HG03095 (cell line): ENCODE data around the gene CD8B2.
"Not testable (repeated sequence)": the region's sequence is repeated elsewhere in the genome, so short reads cannot be mapped to it uniquely, and the experiment has no call there.

ENCODE experiments used
- ATAC-seq: cut with Tn5 transposase; IDR thresholded peaks from one replicate; pipeline ENCODE4 v1.9.1; 2021; ENCODE audit warnings: moderate library complexity; ENCODE audit not compliant: unreplicated experiment

CD8B2 gene

DNA sequence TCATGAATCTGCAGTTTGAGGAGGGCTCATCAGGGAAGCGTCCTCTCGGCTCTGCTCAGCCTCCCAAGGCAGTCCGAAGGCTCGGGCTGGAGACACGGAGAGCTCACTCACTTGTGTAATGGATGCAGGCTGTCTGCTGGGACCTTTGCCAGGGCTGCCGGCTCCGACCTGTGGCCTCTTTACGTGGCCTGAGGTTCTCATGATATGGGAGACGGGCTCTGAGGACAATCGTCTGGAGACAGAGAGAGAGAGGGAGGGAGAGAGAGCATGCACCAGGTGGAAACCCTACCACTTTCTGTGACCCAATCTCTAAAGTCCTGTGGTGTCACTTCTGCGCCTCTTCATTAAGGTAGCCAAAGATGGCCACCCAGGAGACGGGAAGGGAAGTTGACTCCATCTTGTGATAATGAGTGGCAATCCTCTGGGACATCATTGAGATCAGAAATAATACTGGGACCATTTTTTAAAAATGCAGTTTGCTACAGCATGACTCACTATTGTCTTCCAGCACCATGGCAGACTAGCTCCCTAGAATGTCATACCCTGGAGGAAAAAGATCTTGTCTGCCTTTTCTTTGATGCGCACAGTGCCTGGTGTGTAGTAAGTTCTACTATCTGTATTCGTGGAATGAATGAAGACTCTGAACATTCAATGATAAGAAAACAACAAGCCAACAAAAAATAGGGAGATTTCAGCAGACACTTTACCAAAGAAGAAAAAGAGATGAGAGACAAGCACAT is 60.2 kb downstream of the CD8B2 start:
- ATAC-seq = no peak

DNA sequence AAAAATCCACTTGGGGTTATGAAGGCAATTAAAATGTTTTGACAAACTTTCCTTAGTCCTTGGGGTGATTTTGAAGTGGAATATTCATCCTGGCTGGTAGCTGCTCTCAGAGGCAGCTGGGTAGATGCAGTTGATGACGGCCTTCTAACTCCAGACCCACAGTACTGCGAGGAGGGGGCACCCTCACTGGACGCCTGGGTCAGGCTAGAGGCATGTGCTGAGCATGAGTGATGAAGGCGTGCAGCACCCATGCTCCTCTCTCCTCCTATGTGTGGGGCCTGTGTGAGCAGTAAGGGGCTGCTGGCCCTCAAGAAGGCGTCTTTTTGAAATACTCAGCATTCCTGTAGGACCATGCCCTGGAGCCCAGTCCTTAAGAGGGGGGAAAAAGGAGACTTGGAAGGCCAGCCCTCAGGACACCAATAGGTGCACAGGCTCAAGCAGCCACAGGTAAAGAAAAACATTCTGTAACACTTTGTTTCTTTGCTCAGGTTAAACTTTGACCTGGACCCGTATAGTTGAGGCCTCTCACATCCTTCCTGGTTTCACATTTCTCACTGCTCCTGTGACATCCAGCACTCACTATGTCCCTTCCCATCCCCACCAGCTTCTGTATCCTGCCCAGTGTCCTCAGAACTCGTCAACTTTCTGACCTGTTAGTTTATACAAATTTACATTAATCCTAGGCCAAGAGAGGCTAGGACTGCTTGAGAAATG is 64.4 kb downstream of the CD8B2 start:
- no peak for ATAC-seq

DNA sequence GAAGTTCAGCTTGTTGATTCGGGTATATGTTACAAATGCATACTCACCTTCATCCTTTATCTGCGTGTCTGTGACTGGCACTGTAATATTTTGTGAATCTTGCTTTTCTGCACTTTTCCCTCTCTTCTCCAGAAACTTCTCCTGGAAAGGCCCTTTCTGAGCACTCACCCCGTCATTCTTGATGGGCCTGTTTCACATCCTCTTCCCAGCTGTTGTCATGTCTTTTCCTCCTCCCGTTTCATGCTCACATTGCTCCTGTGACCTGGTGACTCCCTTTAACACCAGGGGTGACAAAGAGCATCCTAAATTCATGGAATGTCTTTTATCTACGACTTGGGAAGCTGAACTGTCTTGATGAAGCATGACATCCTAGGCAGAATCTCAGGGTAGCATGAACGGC is 65.8 kb downstream of the CD8B2 start:
- ATAC-seq = no peak

DNA sequence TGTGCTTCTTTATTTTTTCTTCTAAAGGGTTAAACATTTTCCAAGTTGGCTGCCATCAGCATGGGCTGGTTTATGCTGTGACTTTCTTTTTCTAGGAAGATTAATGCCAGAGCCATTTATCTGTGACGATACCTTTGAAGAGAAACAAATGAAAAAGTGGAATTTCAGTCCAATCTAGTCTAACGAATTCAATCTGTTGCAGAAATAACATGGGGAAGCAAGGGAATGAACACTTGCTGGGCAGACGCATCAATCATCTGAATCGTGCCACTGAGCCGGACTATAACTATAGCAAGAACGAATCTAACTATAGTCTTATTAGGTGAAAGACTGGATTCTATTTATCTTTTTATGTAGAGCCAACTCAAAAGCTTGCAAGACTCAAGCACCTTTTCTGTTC is 66.2 kb downstream of the CD8B2 start:
- ATAC-seq = no peak

DNA sequence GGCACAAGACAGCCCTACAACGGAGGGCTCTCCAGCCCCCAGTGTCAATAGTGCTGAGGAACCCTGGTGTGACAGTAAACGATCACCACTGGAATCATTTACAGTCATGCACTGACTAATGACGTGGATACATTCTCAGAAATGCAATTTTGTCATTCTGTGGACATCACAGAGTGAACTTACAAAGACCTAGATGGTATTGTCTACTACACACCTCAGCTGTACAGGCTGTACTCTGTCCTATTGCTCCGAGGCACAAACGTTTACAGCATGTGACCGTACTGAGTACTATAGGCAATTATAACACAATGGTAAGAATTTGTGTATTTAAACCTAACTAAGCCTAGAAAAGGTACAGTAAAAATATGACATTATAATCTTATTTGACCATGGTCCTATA is 67.2 kb downstream of the CD8B2 start:
- ATAC-seq = no peak

DNA sequence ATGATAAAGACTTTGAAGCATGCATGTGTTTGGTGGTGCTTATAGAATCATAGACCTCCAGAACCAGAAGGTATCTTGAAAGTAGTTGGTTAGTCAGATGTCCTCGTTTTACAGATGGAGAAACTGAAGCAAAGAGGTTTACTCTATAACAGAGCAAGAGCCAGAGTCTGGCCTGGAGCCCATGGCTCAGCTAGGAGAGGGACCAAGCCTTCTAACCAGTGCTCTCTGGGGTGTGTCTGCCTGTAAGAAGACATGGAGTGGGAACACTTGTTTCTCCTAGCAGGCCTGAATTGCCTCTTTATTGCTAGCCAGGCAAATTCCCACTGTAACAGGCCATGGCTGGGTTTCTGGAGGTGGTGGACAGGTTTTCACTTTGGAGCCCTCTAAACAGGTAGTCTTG is 67.9 kb downstream of the CD8B2 start:
- ATAC-seq = no peak

DNA sequence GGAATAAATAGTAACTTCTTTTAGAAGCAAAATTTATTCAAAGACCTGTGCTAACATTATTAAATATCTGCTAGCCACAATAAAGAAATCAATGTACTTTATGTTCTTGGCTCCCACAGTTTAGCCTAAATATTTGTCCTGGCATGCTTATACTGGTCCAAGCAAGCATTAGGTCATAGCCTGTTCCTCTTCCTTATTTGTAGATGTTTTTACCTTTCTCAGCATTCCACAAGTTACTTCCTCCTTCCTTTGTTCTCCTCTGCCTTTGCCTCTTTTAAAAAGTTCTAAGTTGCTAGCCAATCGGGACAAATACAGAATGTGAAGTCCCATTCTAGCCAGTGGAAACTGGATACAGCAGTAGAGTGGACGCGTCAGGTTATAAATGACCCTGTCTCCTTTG is 72.6 kb downstream of the CD8B2 start:
- ATAC-seq = not testable (repeated sequence)

DNA sequence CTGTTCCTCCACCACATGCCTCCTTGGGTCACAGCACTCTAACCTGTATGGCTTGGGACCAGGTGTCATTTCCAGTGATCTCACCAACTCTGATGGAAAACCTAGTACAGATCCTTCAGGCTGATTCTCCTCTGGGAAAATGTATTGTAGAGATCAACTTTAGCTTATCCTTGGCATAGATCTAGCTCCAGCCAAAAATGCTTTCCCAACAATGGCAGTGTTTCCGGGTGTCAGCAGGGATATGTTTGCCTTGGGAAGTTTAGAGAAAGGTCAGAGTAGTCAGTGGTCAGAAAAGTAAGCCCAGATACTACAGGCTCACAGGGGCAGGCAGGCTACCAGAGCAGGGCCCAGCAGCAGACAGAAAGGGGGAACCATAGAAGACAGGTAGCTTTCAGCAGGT is 73.6 kb downstream of the CD8B2 start:
- no peak for ATAC-seq

DNA sequence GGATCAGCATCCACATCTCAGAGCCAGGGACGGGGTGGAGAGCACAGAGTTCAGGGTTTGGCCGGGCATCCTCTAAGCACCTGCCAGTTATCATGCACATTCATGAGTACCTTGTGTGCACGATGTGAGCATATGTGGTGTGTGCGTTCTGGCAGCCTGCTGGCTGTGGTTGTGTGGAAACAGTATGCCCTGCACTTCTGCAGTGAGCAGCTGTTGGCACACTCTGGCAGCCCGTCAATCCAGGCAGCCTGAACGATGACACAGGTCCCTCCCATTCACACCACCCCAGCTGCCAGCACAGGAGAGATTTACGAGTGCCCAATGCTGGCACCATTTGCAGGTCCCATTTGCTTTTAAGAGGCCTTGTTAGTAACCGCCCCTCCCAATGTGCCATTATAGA is 74.2 kb downstream of the CD8B2 start:
- no peak for ATAC-seq

DNA sequence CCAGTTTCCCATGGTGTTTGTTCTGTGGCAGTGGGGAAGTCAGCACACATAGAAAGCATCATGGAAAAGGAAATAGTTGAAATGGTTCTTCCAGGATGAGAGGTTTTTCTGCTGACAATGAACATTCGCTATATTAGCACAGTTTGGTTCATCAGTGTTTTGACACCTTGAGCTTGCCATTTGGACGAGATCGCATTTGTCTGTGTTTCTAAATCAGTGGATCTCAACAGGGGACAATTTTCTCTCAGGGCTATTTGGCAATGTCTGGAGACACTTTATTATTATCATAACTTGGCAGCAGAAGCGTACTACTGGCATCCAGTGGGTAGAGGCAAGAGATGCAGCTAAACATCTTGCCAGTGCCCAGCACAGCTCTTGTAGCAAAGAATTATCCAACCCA is 74.6 kb downstream of the CD8B2 start:
- ATAC-seq = no peak

DNA sequence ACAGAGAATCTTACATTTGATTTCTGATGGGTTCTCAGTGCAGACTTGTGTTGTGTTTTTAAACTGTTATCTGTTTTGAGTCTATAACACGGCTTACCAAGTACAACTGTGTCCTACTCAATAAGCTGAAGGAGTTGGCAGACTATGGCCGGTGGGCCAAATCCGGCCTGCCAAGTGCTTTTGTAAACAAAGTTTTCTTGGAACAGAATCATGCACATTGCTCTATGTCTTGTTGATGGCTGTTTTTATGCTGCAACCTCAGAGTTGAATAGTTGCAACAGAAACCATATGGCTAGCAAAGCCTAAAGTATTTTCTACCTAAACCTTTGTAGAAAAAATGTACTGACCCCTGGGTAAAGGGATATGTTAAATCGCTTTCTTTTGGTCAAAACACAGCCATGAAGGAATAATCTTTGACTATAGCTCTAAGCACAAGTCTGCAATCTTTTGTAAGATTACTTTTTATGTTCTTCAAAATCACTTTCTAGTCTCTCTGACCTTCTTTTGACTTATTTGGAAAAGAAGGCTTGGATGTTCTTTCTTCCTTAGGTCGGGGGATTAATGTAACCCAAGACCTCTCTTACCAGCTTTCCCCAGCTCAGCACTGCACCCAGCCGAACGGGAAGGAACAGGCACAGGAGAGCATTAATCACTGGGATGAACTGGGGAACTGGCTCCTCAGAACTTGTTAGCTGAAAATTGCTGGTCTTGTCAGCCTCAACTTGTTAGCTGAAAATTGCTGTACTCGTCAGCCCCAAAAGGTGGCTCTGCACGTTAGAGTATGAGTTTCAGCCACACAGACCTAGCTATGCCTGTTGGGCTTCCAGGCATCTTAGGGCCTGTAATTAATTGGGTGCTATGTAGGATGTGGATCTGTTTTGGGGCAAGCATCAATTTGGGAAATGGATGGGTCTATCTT is 75.4 kb downstream of the CD8B2 start:
- no peak for ATAC-seq

DNA sequence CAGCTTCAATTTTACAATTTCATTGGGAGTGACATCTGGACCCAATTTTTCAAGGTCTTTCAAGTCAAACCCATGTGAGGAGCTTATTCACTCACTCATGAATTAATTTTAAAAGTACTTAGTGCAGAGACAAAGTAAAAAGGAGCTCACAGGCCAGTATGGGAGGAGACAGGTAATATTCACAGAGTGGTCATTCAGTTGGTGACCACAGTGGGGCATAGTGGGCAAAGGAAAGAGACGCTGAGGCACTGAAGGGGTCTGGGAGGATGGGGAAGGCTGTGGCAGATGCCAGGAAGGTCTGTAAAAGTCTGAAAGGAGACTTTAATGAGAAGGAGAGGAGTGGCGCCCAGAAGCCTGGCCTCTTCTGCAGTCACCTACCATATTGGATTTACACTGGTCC is 76.0 kb downstream of the CD8B2 start:
- no peak for ATAC-seq

DNA sequence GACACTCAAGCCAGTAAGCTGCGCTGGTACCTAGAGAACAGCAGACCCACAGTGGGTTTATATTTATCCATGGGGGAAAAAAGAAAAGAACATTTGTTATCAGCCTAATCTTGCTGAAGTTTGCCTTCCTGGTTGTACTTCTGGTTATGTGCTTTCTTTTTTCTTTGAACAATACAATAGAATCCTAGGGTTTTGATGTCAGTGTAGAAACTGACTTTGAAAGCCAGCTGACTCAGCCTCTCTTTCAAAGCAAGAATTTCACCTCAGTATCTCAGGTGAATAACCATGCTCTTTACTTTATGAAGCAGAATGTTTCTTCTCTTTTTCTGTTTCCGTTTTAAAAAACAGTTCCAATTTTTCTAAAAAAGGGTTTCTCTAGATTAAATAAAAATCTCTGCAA is 78.4 kb downstream of the CD8B2 start:
- ATAC-seq = no peak

DNA sequence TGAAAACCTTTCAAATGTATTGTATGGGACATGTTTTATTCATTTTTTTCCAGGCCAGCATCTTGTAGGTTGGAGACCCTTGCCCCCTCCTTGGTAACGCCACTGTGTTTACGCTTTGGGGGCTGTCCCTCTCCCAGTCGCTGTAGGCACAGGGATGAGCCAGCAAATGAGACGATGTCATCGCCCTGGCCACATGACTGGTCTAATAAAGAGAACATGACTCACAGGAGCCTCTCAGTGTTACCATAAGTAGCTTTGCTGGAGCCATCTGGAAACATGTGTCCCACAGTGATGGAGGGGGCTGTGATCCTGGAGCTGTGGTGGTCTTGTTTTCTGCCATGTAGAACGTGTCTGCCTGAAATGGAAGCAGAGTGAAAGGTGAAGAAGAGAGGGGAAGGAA is 78.9 kb downstream of the CD8B2 start:
- ATAC-seq = no peak

DNA sequence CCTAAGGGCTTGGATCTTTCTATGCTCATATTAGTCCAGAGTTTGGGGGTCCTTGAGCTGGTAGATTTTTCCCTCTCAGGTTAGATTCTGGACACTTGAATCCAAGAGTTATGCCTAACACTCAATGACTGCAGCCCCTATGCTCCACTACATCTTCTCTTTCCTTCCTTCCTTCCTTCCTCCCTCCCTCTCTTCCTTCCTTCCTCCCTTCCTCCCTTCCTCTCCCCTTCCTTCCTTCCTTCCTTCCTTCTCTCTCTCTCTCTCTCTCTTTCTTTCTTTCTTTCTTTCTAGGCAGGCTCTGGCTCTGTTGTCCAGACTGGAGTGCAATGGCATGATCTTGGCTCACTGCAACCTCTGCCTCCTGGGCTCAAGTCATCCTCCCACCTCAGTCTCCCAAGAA is 79.3 kb downstream of the CD8B2 start:
- ATAC-seq = not testable (repeated sequence)

DNA sequence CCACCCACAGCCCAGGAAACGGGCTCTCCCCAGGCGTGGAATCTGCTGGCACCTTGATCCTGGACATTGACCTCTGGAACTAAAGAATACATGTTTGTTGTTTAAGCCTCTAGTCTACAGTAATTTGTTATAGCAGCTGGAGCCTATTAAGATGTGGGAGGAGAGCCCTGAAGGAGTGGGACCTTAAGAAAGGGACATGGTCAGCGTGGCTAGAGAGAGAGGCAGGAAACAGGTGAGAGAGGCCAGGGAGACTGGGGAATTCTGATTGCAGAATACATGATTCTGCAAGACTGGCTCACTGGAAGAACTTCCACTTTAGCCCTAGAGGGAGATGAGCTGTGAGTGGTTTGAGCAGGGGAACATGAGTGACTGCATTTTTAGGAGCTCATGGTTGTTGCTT is 83.2 kb downstream of the CD8B2 start:
- ATAC-seq = no peak
